HepG2 (cell line): ENCODE measurements around the gene DSCAML1. TPM values are rescaled to one million over a fixed set of nuclear protein-coding genes. Genes with fewer than 3 reads are reported as not detected.

Experiments used
- ATAC-seq: fragments of 200-7000 bp; cut with Tn5 transposase; 3 replicates; pipeline ENCODE4 v1.9.1; 2020; ENCODE audit warnings: mild to moderate bottlenecking, moderate library complexity
- BruUV-seq: library from RNA; stranded (reverse); fragments of 400-500 nt; replicated peaks from 2 replicates; lab custom pipeline; 2021; lab: Mats Ljungman, UMichigan
- CTCF ChIA-PET: fragments of 300-600 bp; formaldehyde crosslinking; extraction: SDS; loops from one replicate; lab custom pipeline; 2021; ENCODE audit warnings: low total read pairs, inconsistent platforms, low intra/inter-chr PET ratio; lab: Yijun Ruan, JAX
- POLR2A ChIA-PET: fragments of 350-600 bp; sonication (Branson Sonifier 250); formaldehyde crosslinking; loops from one replicate; lab custom pipeline; 2020; ENCODE audit warnings: antibody characterized with exemption, inconsistent platforms; lab: Yijun Ruan, JAX
- DNase-seq: peaks from one replicate; pipeline ENCODE4 v3.0.0-alpha.2; 2015; ENCODE audit warnings: low spot score
- FAIRE-seq: peaks from 3 replicates; lab custom pipeline; 2011; peaks lifted over from hg19 to GRCh38; lab: Jason Lieb, UNC
- H2AFZ ChIP-seq: one replicate; pipeline ENCODE4 v1.6.1; 2011; ENCODE audit warnings: low read length, inconsistent platforms
- H3K27ac ChIP-seq: fragments of 300-600 bp; 3 replicates; pipeline ENCODE4 v1.8.0; 2011; ENCODE audit warnings: mixed run types, mild to moderate bottlenecking, mixed read lengths, low read length, inconsistent platforms; ENCODE audit not compliant: insufficient read depth; ENCODE audit errors: extremely low read length
- H3K27me3 ChIP-seq, 2 experiments: fragments of 200-600 bp in 1 of 2; 2 replicates in 1 of 2; 3 replicates in 1 of 2; pipeline versions ENCODE4 v1.6.0 to v1.8.0; 2011; ENCODE audit warnings: low read length in 2 of 2, mild to moderate bottlenecking in 2 of 2, moderate library complexity in 2 of 2, inconsistent platforms in 1 of 2; ENCODE audit not compliant: insufficient read depth in 2 of 2, control insufficient read depth in 1 of 2
- H3K36me3 ChIP-seq, 2 experiments: fragments of 200-600 bp in 1 of 2; replicated peaks in 1 of 2; 2 replicates in 1 of 2; 3 replicates in 1 of 2; pipeline versions ENCODE4 v1.5.1 to v1.8.0; 2011; ENCODE audit warnings: low read length in 2 of 2, inconsistent platforms in 1 of 2; ENCODE audit not compliant: insufficient read depth in 2 of 2, control insufficient read depth in 1 of 2
- H3K4me1 ChIP-seq: 2 replicates; pipeline ENCODE4 v1.5.1; 2012; ENCODE audit warnings: low read length, inconsistent platforms; ENCODE audit not compliant: insufficient read depth
- H3K4me2 ChIP-seq: 2 replicates; pipeline ENCODE4 v1.6.0; 2011; ENCODE audit warnings: low read depth, low read length, inconsistent platforms
- H3K4me3 ChIP-seq, 3 experiments: fragments of 200-600 bp in 1 of 3; sonication (generic), shearing (Covaris generic) in 1 of 3; replicated peaks in 1 of 3; 2 replicates each; pipeline ENCODE4 v1.5.1; 2011 to 2016; ENCODE audit warnings: low read length in 3 of 3, inconsistent platforms in 2 of 3, low read depth in 2 of 3, mild to moderate bottlenecking in 2 of 3, control low read depth in 1 of 3, mixed read lengths in 1 of 3; ENCODE audit not compliant: insufficient read depth in 1 of 3
- H3K79me2 ChIP-seq: one replicate; pipeline ENCODE4 v1.6.1; 2011; ENCODE audit warnings: low read length, inconsistent platforms; ENCODE audit not compliant: insufficient read depth
- H3K9ac ChIP-seq: 2 replicates; pipeline ENCODE4 v1.6.0; 2011; ENCODE audit warnings: mild to moderate bottlenecking, low read depth, low read length, inconsistent platforms; ENCODE audit not compliant: insufficient read depth
- H3K9me3 ChIP-seq: 2 replicates; pipeline ENCODE4 v1.5.1; 2012; ENCODE audit warnings: mild to moderate bottlenecking, low read length
- H4K20me1 ChIP-seq: 2 replicates; pipeline ENCODE4 v1.6.0; 2011; ENCODE audit warnings: inconsistent platforms, mild to moderate bottlenecking, low read length, moderate library complexity; ENCODE audit not compliant: insufficient read depth
- ADNP ChIP-seq: sonication (generic); formaldehyde crosslinking; IDR thresholded peaks from 2 replicates; pipeline ENCODE4 v1.4.0; 2020; ENCODE audit warnings: missing genetic modification reagents
- DBP ChIP-seq: sonication (generic); formaldehyde crosslinking; IDR thresholded peaks from 2 replicates; pipeline ENCODE4 v1.4.0; 2020; ENCODE audit warnings: missing genetic modification reagents; ENCODE audit errors: not compliant biosample characterization
- NR2C2 ChIP-seq: sonication (generic); formaldehyde crosslinking; IDR thresholded peaks from 2 replicates; pipeline ENCODE4 v1.4.0; 2020; ENCODE audit warnings: missing genetic modification reagents, mild to moderate bottlenecking, moderate library complexity, borderline replicate concordance
- NR3C1 ChIP-seq: sonication (generic); formaldehyde crosslinking; IDR thresholded peaks from 2 replicates; pipeline ENCODE4 v1.4.0; 2020; ENCODE audit warnings: missing genetic modification reagents
- ZNF768 ChIP-seq: sonication (generic); formaldehyde crosslinking; IDR thresholded peaks from 2 replicates; pipeline ENCODE4 v1.4.0; 2020; ENCODE audit warnings: missing genetic modification reagents
- WGBS: methylation state at CpG from one replicate; pipeline ENCODE4 v1.1.6; 2017; ENCODE audit warnings: low lambda C conversion rate; 5-methylcytosine and 5-hydroxymethylcytosine counted together
- in situ Hi-C: cut with HindIII; loops from 2 replicates; pipeline ENCODE4 v1.10.0; 2017; ENCODE audit warnings: low pct_unique_long_range_greater_than_20kb; ENCODE audit not compliant: extremely low pct_ligation_motif_present
- intact Hi-C: fragments of 100-400 bp; cut with micrococcal nuclease; formaldehyde crosslinking; loops from one replicate; pipeline ENCODE4 v1.10.0; 2022; ENCODE audit not compliant: unreplicated experiment
- polyA plus RNA-seq, 8 experiments: library from polyadenylated mRNA; depleted of rRNA in 3 of 8; stranded (reverse) in 7 of 8; unstranded in 1 of 8; fragments of >200 nt; fragmentation: Illumina TruSeq in 4 of 8; extraction: Trizol in 4 of 8; gene quantifications; 2 replicates each; pipeline versions ENCODE4 v1.2.1 to v1.2.3, GENCODE V29; 2011 to 2016; ENCODE audit warnings: low read depth in 4 of 8, missing spikeins in 1 of 8, mixed read lengths in 1 of 8; ENCODE audit not compliant: insufficient read depth in 1 of 8
- total RNA-seq, 5 experiments: library from RNA; depleted of rRNA; stranded (reverse); fragments of >200 nt; fragmentation: Illumina TruSeq; extraction: Trizol; gene quantifications; 2 replicates each; pipeline ENCODE4 v1.2.3, GENCODE V29; 2016; ENCODE audit warnings: low read depth in 1 of 5

Gene DSCAML1
- total and polyA plus RNA-seq, 2 of the 13 experiments (the other 11 are each of a cell fraction or from before 2014, with no cell fraction given): 0.29 to 0.40 TPM

- no peak for DNase-seq
- intact Hi-C loops: no loop called here
- POLR2A ChIA-PET: no interaction called here
- no peak for ATAC-seq
- no TSS peak for BruUV-seq
- Histone ChIP-seq H3K4me2 (no peak overlapping the region), H3K9me3 (no peaks in the 10 kb centered on the region), H3K27ac (no peak overlapping the region), H3K79me2 (no peaks in the 10 kb centered on the region), H3K36me3 (no peaks in the 10 kb centered on the region), H3K9ac (no peak overlapping the region), H2AFZ (no peak overlapping the region), H3K4me1 (peaks cover 50% of the 10 kb centered on the region), H3K4me3 (no peak overlapping the region), H4K20me1 (peaks cover 10% of the 10 kb centered on the region; the same call in 1 of the 2 replicates), H3K27me3 (peaks cover 0 to 7% of the 10 kb centered on the region in 2 experiments; a peak in 2 of 5 replicates)
- in situ Hi-C loops: no loop called here
- CTCF ChIA-PET: no interaction called here
- FAIRE-seq: no peak
- WGBS: 78% methylated on average over 3 of the region's 3 CpGs
- TF ChIP-seq NR2C2 (CRISPR knock-in tag) (no peak), ZNF768 (CRISPR knock-in tag) (peak; percentile 78; the same call in 1 of the 2 replicates)
Measured at GRCh38 chr11:117747892-117748291, 49.1 kb downstream of the DSCAML1 start.

- TF ChIP-seq ADNP (CRISPR knock-in tag) (no peak), DBP (CRISPR knock-in tag) (no peak), NR3C1 (no peak)
- H2AFZ ChIP-seq: no peak overlapping the region
- intact Hi-C loops (no loop called here), in situ Hi-C loops (no loop called here)
- no peaks in the 10 kb centered on the region for H3K79me2 ChIP-seq
- no peak overlapping the region for H3K9ac ChIP-seq
- ATAC-seq (no peak), DNase-seq (no peak), FAIRE-seq (no peak)
- H3K4me1 ChIP-seq: peaks cover 50% of the 10 kb centered on the region
- 56% methylated on average over 4 of the region's 7 CpGs for WGBS
- no peak overlapping the region for H3K4me3 ChIP-seq
- H4K20me1 ChIP-seq: peaks cover 4% of the 10 kb centered on the region; the same call in 1 of the 2 replicates
- H3K4me2 ChIP-seq: no peak overlapping the region
- no peaks in the 10 kb centered on the region for H3K9me3 ChIP-seq
- H3K27ac ChIP-seq: no peak overlapping the region
- H3K27me3 ChIP-seq: peaks cover 0 to 4% of the 10 kb centered on the region in 2 experiments; a peak in 2 of 5 replicates
- ChIA-PET POLR2A (no interaction called here), CTCF (no interaction called here)
- no peaks in the 10 kb centered on the region for H3K36me3 ChIP-seq
- no TSS peak for BruUV-seq
Measured at GRCh38 chr11:117745346-117745745, 51.7 kb downstream of the DSCAML1 start.
